Stimulated activated naive CD4-positive, alpha-beta T cell (primary cell): ENCODE measurements around the gene RPL3.

Experiments used
- DNase-seq, 6 experiments: peaks; one replicate each; lab custom pipeline; 2025; lab: John Stamatoyannopoulos, UW

RPL3 gene

GRCh38 chr22:39317084-39317774 is 2.2 kb downstream of the RPL3 start:
- DNase-seq: no peak

GRCh38 chr22:39316440-39317083 is 2.9 kb downstream of the RPL3 start:
- peak; percentile 57 to 73 (median 64) for DNase-seq

- no peak for DNase-seq
Measured at GRCh38 chr22:39315389-39315788, 4.0 kb downstream of the RPL3 start.

GRCh38 chr22:39314251-39314971 is 5.0 kb downstream of the RPL3 start:
- no peak for DNase-seq

GRCh38 chr22:39313258-39314001 is 6.0 kb downstream of the RPL3 start:
- DNase-seq: no peak

- no peak for DNase-seq
Measured at GRCh38 chr22:39312410-39312809, 7.0 kb downstream of the RPL3 start.

GRCh38 chr22:39311592-39312400 is 7.6 kb downstream of the RPL3 start:
- DNase-seq: peak in 1 of 6 experiments; percentile 26

GRCh38 chr22:39309881-39310714 is 9.3 kb downstream of the RPL3 start:
- no peak for DNase-seq

- DNase-seq: no peak
Measured at GRCh38 chr22:39309364-39309861, 10.0 kb downstream of the RPL3 start.

GRCh38 chr22:39308614-39309363 is 10.6 kb downstream of the RPL3 start:
- no peak for DNase-seq

GRCh38 chr22:39306456-39307361 is 12.7 kb downstream of the RPL3 start:
- DNase-seq: peak in 5 of 6 experiments; percentile 10 to 42 (median 24)

GRCh38 chr22:39303892-39304671 is 15.3 kb downstream of the RPL3 start:
- no peak for DNase-seq

GRCh38 chr22:39303358-39303757 is 16.1 kb downstream of the RPL3 start:
- DNase-seq: no peak

GRCh38 chr22:39302431-39302960 is 16.9 kb downstream of the RPL3 start:
- no peak for DNase-seq

GRCh38 chr22:39301926-39302325 is 17.5 kb downstream of the RPL3 start:
- no peak for DNase-seq

GRCh38 chr22:39301108-39301507 is 18.3 kb downstream of the RPL3 start:
- no peak for DNase-seq

- no peak for DNase-seq
Measured at GRCh38 chr22:39300186-39300830, 19.1 kb downstream of the RPL3 start.
